Uterus (tissue), 4 donors: ENCODE measurements around the gene PLA1A. TPM values are rescaled to one million over a fixed set of nuclear protein-coding genes. Genes with fewer than 3 reads are reported as not detected.

Experiments
- DNase-seq, 2 donors: peaks; one replicate each; pipeline ENCODE4 v3.0.0-alpha.2; 2019 to 2020
- H3K27ac ChIP-seq, 2 donors: fragments of 200-600 bp; sonication (generic); 1 replicate in 1 of 2; 2 replicates in 1 of 2; pipeline ENCODE4 v1.5.1; 2016 to 2018
- H3K27me3 ChIP-seq, 2 donors: fragments of 200-600 bp; sonication (generic); one replicate each; pipeline ENCODE4 v1.5.1; 2018 to 2019; ENCODE audit warnings: control low read depth in 1 of 2
- H3K36me3 ChIP-seq, 2 donors: fragments of 200-600 bp; sonication (generic); one replicate each; pipeline ENCODE4 v1.5.1; 2019; ENCODE audit warnings: control low read depth in 1 of 2
- H3K4me1 ChIP-seq, 2 donors: fragments of 200-600 bp; sonication (generic); one replicate each; pipeline ENCODE4 v1.5.1; 2018 to 2019; ENCODE audit warnings: control low read depth in 1 of 2
- H3K4me3 ChIP-seq, 2 donors: fragments of 200-600 bp; sonication (generic); 1 replicate in 1 of 2; 2 replicates in 1 of 2; pipeline ENCODE4 v1.5.1; 2018 to 2019; ENCODE audit warnings: mild to moderate bottlenecking in 1 of 2
- H3K9me3 ChIP-seq, 2 donors: fragments of 200-600 bp; sonication (generic); one replicate each; pipeline ENCODE4 v1.5.1; 2019; ENCODE audit warnings: control low read depth in 1 of 2
- POLR2A ChIP-seq, 2 donors: fragments of 450-650 bp; IDR thresholded peaks; one replicate each; pipeline ENCODE4 v1.6.1; 2016; ENCODE audit warnings: antibody characterized with exemption in 2 of 2, mild to moderate bottlenecking in 1 of 2, moderate library complexity in 1 of 2
- intact Hi-C: fragments of 100-400 bp; cut with DNase I; formaldehyde crosslinking; loops from one replicate; pipeline ENCODE4 v1.15.1; 2023; ENCODE audit warnings: low total_unique reads
- total RNA-seq, 4 donors: library from RNA; depleted of rRNA in 3 of 4; stranded (reverse); fragments of >200 nt in 3 of 4; gene quantifications; one replicate each; pipeline versions ENCODE4 v1.1.0 to v1.2.4, GENCODE V29; 2014 to 2023
- TF ChIP-seq, protein P1 (sequence below), 4 experiments: fragments of 200-600 bp in 2 of 4; fragments of 450-650 bp in 2 of 4; sonication (generic) in 2 of 4; IDR thresholded peaks; one replicate each; pipeline ENCODE4 v1.5.1; 2016 to 2019; ENCODE audit warnings: antibody characterized with exemption in 4 of 4, mild to moderate bottlenecking in 2 of 4, moderate library complexity in 1 of 4
- donor health status: DM: yes; HTN: yes; CAD: no.

The PLA1A gene
- total RNA-seq, 4 donors from 2014 or later: 11.9 to 37.1 (median 16.5) TPM; not detected in 1

DNA sequence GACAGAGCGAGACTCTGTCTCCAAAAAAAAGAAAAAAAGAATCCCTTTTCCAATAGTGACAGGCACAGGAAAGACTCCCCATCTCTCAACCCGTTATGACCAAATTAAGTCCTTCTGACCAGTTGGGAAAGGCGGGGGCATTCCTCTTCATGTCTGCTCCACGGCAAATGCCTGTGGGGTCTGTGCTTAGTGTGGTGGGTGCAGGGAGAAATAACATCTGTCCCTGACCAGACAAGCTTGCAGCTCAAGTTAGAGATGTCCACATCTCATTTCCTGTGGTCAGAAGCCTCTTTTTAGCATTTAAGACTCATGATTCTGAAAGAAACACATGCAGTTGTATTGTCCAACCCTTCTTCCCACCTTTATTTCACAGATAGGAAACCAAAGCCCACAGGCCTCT is 16.2 kb downstream of the PLA1A start:
- Histone ChIP-seq H3K9me3 (no peaks in the 10 kb centered on the region), H3K4me3 (no peak overlapping the region), H3K36me3 (no peaks in the 10 kb centered on the region), H3K4me1 (no peaks in the 10 kb centered on the region), H3K27ac (no peak overlapping the region), H3K27me3 (no peaks in the 10 kb centered on the region)
- no peak for TF ChIP-seq POLR2A (IDR thresholded peaks at IDR 0.05)
- TF ChIP-seq, protein P1, sequence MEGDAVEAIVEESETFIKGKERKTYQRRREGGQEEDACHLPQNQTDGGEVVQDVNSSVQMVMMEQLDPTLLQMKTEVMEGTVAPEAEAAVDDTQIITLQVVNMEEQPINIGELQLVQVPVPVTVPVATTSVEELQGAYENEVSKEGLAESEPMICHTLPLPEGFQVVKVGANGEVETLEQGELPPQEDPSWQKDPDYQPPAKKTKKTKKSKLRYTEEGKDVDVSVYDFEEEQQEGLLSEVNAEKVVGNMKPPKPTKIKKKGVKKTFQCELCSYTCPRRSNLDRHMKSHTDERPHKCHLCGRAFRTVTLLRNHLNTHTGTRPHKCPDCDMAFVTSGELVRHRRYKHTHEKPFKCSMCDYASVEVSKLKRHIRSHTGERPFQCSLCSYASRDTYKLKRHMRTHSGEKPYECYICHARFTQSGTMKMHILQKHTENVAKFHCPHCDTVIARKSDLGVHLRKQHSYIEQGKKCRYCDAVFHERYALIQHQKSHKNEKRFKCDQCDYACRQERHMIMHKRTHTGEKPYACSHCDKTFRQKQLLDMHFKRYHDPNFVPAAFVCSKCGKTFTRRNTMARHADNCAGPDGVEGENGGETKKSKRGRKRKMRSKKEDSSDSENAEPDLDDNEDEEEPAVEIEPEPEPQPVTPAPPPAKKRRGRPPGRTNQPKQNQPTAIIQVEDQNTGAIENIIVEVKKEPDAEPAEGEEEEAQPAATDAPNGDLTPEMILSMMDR (IDR thresholded peaks at IDR 0.05): no peak
- no peak for DNase-seq
- intact Hi-C loops: no loop called here

DNA sequence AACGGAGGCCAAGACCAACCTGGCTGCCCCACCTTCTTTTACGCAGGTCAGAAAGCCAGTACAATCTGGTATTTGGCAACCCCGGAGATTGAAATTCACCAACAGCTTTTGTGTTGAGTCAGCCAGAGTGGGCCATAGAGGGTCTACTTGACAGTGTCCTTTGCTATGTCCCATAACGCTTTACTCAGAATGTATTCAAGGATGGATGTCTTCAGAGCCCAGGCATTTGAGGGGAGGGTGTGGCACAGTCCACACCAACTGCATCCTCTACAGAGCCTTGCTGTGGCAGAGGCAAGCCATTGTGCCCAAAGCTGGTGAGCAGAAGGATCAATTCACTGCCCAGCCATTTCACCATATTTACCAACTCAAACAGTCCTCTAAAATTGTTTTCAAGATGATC is 18.4 kb downstream of the PLA1A start:
- Histone ChIP-seq H3K36me3 (no peaks in the 10 kb centered on the region), H3K4me3 (no peak overlapping the region), H3K27me3 (no peaks in the 10 kb centered on the region), H3K9me3 (no peaks in the 10 kb centered on the region), H3K27ac (no peak overlapping the region), H3K4me1 (no peaks in the 10 kb centered on the region)
- DNase-seq: no peak
- intact Hi-C loops: no loop called here
- TF ChIP-seq, protein P1 (IDR thresholded peaks at IDR 0.05): no peak
- no peak for TF ChIP-seq POLR2A (IDR thresholded peaks at IDR 0.05)

DNA sequence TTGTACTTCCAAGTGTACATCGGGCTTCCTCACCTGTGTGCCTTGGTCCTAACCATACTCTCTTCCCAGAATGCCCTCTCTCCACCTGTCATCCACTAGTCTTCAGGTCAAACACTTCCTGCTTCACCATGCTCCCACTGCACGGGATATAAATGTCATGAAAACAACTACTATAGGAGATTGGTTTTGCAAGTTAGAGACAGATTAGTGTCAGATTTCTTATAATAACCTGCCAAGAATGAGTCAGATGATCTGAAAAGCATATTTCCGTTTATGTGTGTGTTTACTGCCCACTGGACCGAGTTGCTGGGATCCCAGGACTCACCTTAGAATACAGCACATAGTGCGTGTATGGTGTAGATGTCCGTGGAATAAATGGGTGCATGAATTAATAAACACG is 21.4 kb downstream of the PLA1A start:
- no peaks in the 10 kb centered on the region for H3K36me3 ChIP-seq
- no peak overlapping the region for H3K27ac ChIP-seq
- H3K27me3 ChIP-seq: no peaks in the 10 kb centered on the region
- H3K4me1 ChIP-seq: no peaks in the 10 kb centered on the region
- no peak overlapping the region for H3K4me3 ChIP-seq
- DNase-seq: no peak
- TF ChIP-seq, protein P1 (IDR thresholded peaks at IDR 0.05): no peak
- TF ChIP-seq POLR2A (IDR thresholded peaks at IDR 0.05): no peak
- intact Hi-C loops: no loop called here
- H3K9me3 ChIP-seq: no peaks in the 10 kb centered on the region

GRCh38 chr3:119620899-119621298 is 23.2 kb downstream of the PLA1A start:
- Histone ChIP-seq H3K36me3 (no peaks in the 10 kb centered on the region), H3K27me3 (no peaks in the 10 kb centered on the region), H3K4me1 (no peaks in the 10 kb centered on the region), H3K27ac (no peak overlapping the region), H3K4me3 (no peak overlapping the region), H3K9me3 (no peaks in the 10 kb centered on the region)
- TF ChIP-seq POLR2A (IDR thresholded peaks at IDR 0.05): no peak
- TF ChIP-seq, protein P1 (IDR thresholded peaks at IDR 0.05): no peak
- intact Hi-C loops: no loop called here
- no peak for DNase-seq

GRCh38 chr3:119624002-119624720 is 26.5 kb downstream of the PLA1A start:
- Histone ChIP-seq H3K4me3 (no peak overlapping the region), H3K4me1 (no peaks in the 10 kb centered on the region), H3K36me3 (no peaks in the 10 kb centered on the region), H3K9me3 (no peaks in the 10 kb centered on the region), H3K27ac (no peak overlapping the region), H3K27me3 (no peaks in the 10 kb centered on the region)
- no peak for TF ChIP-seq POLR2A (IDR thresholded peaks at IDR 0.05)
- TF ChIP-seq, protein P1 (IDR thresholded peaks at IDR 0.05): no peak
- DNase-seq: no peak
- intact Hi-C loops: no loop called here
